ENCODE data around the gene FMO1. TPM values are rescaled to one million over a fixed set of nuclear protein-coding genes. Genes with fewer than 3 reads are reported as not detected.
A peak's percentile ranks its signal among the peaks of the same experiment; 100 is the strongest.
"Not testable (repeated sequence)": the region's sequence is repeated elsewhere in the genome, so short reads cannot be mapped to it uniquely, and the experiment has no call there.

FMO1 gene
- total RNA-seq, 1 experiment from 2014 or later, result not detected

DNA sequence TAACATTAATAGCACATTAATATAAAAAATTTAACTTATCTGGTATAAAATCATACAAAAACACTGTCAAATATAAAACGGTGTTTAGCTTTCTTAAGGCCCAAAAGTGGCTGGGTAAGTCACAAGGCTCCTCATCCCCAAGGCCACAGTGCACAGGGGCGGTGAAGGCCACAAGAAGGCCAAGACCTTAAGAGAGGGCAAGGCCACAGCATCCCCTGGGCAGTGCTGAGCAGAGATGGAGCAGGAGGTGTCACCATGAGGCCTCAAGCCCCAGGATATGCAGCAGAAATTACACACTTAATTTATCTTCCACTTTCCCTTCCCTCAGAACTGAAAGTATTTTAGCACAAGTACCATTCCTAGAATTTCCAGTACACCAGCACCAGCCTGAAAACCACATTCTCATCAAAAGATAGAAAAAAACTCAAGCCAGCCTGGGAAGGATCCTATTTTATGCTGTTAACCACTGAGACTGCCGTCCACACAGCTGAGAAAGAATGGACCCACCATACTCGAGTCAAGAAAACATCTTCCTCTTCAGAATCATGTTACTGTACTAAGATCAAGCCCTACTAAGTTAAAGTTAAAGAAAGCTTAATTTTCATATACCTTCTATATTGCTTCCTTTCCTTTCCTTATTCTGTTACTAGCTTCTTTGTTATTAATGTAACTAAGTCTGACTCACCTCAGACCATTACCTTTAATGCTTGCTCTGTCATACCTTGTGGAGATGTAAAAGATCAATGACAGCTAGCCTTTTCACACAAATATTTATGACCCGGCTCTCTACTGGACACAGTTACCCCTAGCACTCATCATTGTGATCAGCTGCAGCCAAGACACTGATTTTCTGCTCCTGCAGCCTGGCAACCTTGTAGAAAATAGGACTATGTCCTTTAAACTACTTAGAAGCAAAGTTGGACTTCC, 26.4 kb upstream of the FMO1 start (continued):
- TF ChIP-seq, protein P1, sequence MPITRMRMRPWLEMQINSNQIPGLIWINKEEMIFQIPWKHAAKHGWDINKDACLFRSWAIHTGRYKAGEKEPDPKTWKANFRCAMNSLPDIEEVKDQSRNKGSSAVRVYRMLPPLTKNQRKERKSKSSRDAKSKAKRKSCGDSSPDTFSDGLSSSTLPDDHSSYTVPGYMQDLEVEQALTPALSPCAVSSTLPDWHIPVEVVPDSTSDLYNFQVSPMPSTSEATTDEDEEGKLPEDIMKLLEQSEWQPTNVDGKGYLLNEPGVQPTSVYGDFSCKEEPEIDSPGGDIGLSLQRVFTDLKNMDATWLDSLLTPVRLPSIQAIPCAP (CRISPR knock-in tag; IDR thresholded peaks at IDR 0.05), result no peak
- TF ChIP-seq, protein P2, sequence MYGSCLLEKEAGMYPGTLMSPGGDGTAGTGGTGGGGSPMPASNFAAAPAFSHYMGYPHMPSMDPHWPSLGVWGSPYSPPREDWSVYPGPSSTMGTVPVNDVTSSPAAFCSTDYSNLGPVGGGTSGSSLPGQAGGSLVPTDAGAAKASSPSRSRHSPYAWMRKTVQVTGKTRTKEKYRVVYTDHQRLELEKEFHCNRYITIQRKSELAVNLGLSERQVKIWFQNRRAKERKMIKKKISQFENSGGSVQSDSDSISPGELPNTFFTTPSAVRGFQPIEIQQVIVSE (CRISPR knock-in tag; IDR thresholded peaks at IDR 0.05; ENCODE audit: borderline replicate concordance), result no peak
- TF ChIP-seq, protein P3, sequence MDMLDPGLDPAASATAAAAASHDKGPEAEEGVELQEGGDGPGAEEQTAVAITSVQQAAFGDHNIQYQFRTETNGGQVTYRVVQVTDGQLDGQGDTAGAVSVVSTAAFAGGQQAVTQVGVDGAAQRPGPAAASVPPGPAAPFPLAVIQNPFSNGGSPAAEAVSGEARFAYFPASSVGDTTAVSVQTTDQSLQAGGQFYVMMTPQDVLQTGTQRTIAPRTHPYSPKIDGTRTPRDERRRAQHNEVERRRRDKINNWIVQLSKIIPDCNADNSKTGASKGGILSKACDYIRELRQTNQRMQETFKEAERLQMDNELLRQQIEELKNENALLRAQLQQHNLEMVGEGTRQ (CRISPR knock-in tag; IDR thresholded peaks at IDR 0.05), result no peak
- TF ChIP-seq PRRX2 (CRISPR knock-in tag; IDR thresholded peaks at IDR 0.05), result no peak
- no peak for TF ChIP-seq ZNF396 (CRISPR knock-in tag; IDR thresholded peaks at IDR 0.05; ENCODE audit: borderline replicate concordance)
- TF ChIP-seq, protein P4, sequence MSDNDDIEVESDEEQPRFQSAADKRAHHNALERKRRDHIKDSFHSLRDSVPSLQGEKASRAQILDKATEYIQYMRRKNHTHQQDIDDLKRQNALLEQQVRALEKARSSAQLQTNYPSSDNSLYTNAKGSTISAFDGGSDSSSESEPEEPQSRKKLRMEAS (CRISPR knock-in tag; IDR thresholded peaks at IDR 0.05), result no peak
- TF ChIP-seq EMX1 (CRISPR knock-in tag; IDR thresholded peaks at IDR 0.05), result no peak
- TF ChIP-seq, protein P5, sequence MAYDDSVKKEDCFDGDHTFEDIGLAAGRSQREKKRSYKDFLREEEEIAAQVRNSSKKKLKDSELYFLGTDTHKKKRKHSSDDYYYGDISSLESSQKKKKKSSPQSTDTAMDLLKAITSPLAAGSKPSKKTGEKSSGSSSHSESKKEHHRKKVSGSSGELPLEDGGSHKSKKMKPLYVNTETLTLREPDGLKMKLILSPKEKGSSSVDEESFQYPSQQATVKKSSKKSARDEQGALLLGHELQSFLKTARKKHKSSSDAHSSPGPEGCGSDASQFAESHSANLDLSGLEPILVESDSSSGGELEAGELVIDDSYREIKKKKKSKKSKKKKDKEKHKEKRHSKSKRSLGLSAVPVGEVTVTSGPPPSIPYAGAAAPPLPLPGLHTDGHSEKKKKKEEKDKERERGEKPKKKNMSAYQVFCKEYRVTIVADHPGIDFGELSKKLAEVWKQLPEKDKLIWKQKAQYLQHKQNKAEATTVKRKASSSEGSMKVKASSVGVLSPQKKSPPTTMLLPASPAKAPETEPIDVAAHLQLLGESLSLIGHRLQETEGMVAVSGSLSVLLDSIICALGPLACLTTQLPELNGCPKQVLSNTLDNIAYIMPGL (CRISPR knock-in tag; IDR thresholded peaks at IDR 0.05), result no peak

DNA sequence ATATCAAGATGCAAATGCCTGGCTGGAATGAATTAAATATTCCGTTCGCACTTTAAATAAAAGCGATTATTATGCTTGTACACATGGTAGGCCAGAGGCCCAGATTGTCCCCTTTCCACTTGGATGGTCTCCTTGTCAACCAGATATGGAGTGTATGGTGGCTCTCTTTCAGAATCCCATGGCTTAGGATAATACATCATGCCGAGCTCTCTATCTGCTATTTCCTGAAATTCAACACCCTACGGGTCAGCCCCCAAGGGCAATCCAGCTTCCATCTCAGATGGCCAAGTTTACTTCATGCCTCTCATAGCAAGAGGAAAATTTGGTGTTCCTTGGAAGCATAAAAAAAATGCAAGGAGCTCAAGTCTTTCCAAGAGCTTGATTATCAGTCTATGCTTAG, 25.4 kb upstream of the FMO1 start:
- H3K4me3 Mint-ChIP-seq, result peak overlapping the region; percentile 22; the same call in 1 of the 2 replicates
- DNase-seq (ENCODE audit: low spot score), result no peak
- no peaks in the 10 kb centered on the region; the same call in 1 of the 2 replicates for H3K27me3 Mint-ChIP-seq (ENCODE audit: low read depth)
- peaks cover 8% of the 10 kb centered on the region for H3K9me3 Mint-ChIP-seq
- peak; percentile 54 for ATAC-seq
- H3K27ac Mint-ChIP-seq, result peak overlapping the region; percentile 90
- peaks cover 10% of the 10 kb centered on the region for H3K36me3 Mint-ChIP-seq
- CTCF ChIA-PET, result interaction anchor here (0.9 to 3.1 kb wide), 5 partner anchors 25 to 256 kb away, joined by 3 to 16 read pairs (median 7); partner anchors contain the start of genes FMO1 and FMO4
- TF ChIP-seq CREB1 (CRISPR knock-in tag; IDR thresholded peaks at IDR 0.05), result no peak
- 0 out of 2 replicates have a peak, but pooled peaks have one; percentile 20 for TF ChIP-seq ETV6 (CRISPR knock-in tag; IDR thresholded peaks at IDR 0.05)
- no peak for TF ChIP-seq TCF7 (CRISPR knock-in tag; IDR thresholded peaks at IDR 0.05; ENCODE audit: low read depth)
- TF ChIP-seq, protein P6, sequence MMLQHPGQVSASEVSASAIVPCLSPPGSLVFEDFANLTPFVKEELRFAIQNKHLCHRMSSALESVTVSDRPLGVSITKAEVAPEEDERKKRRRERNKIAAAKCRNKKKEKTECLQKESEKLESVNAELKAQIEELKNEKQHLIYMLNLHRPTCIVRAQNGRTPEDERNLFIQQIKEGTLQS (CRISPR knock-in tag; conservative IDR thresholded peaks at IDR 0.05), result no peak
- TF ChIP-seq, protein P7, sequence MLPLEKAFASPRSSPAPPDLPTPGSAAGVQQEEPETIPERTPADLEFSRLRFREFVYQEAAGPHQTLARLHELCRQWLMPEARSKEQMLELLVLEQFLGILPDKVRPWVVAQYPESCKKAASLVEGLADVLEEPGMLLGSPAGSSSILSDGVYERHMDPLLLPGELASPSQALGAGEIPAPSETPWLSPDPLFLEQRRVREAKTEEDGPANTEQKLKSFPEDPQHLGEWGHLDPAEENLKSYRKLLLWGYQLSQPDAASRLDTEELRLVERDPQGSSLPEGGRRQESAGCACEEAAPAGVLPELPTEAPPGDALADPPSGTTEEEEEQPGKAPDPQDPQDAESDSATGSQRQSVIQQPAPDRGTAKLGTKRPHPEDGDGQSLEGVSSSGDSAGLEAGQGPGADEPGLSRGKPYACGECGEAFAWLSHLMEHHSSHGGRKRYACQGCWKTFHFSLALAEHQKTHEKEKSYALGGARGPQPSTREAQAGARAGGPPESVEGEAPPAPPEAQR (CRISPR knock-in tag; IDR thresholded peaks at IDR 0.05), result 0 out of 2 replicates have a peak, but pooled peaks have one; percentile 51
- 0 out of 2 replicates have a peak, but pooled peaks have one; percentile 17 for TF ChIP-seq ZNF423 (CRISPR knock-in tag; IDR thresholded peaks at IDR 0.05)
- TF ChIP-seq, protein P8, sequence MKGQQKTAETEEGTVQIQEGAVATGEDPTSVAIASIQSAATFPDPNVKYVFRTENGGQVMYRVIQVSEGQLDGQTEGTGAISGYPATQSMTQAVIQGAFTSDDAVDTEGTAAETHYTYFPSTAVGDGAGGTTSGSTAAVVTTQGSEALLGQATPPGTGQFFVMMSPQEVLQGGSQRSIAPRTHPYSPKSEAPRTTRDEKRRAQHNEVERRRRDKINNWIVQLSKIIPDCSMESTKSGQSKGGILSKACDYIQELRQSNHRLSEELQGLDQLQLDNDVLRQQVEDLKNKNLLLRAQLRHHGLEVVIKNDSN (CRISPR knock-in tag; IDR thresholded peaks at IDR 0.05), result no peak
- POLR2A ChIA-PET, result no interaction called here
- peaks cover 62% of the 10 kb centered on the region for H3K4me1 Mint-ChIP-seq

DNA sequence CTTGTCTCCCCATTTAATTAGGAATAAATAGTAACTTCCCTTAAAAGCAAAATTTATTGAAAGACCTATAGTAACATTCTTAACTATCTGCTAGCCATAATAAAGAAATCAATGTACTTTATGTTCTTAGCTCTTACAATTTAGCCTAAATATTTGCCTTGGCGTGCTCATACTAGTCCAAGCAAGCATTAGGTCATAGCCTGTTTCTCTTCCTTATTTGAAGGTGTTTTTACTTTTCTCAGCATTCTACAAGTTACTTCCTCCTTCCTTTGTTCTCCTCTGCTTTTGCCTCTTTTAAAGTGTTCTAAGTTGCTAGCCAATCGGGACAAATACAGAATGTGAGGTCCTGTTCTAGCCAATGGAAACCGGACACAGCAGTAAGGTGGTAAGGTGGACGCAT, 24.0 kb upstream of the FMO1 start:
- H3K36me3 Mint-ChIP-seq; H3K27me3 Mint-ChIP-seq (ENCODE audit: low read depth); POLR2A ChIA-PET; DNase-seq (ENCODE audit: low spot score); H3K9me3 Mint-ChIP-seq; ATAC-seq; H3K4me3 Mint-ChIP-seq: not testable (repeated sequence)
- CTCF ChIA-PET, result interaction anchor here (2.0 kb wide), 1 partner anchor 89 kb away, joined by 10 read pairs; the partner anchor contains the start of gene FMO4
- peaks cover 49% of the 10 kb centered on the region for H3K4me1 Mint-ChIP-seq
- peak overlapping the region; percentile 67 for H3K27ac Mint-ChIP-seq
